ENCODE measurements around the gene CPED1.
"Not testable (repeated sequence)": the region's sequence is repeated elsewhere in the genome, so short reads cannot be mapped to it uniquely, and the experiment has no call there.

CPED1 gene

DNA sequence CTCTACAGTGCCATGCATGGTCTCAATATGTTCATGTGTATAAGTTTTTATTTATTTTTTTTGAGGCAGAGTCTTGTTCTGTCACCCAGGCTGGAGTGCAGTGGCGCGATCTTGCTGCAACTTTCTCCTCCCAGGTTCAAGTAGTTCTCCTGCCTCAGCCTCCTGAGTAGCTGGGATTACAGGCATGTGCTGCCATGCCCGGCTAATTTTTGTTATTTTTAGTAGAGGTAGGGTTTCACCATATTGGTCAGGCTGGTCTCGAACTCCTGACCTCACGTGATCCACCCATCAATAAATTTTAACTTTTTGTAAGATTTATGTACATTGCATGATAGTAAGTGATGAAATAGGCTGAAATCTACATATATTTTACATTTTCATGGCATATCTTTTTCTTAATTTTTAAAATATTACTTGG is 86.9 kb downstream of the CPED1 start:
- not testable (repeated sequence) for DNase-seq

GRCh38 chr7:121075952-121076349 is 87.4 kb downstream of the CPED1 start:
- no peak for DNase-seq

- DNase-seq, result no peak
Observed at GRCh38 chr7:121076350-121077164, 88.0 kb downstream of the CPED1 start.

GRCh38 chr7:121077165-121077630 is 88.7 kb downstream of the CPED1 start:
- no peak for DNase-seq

DNA sequence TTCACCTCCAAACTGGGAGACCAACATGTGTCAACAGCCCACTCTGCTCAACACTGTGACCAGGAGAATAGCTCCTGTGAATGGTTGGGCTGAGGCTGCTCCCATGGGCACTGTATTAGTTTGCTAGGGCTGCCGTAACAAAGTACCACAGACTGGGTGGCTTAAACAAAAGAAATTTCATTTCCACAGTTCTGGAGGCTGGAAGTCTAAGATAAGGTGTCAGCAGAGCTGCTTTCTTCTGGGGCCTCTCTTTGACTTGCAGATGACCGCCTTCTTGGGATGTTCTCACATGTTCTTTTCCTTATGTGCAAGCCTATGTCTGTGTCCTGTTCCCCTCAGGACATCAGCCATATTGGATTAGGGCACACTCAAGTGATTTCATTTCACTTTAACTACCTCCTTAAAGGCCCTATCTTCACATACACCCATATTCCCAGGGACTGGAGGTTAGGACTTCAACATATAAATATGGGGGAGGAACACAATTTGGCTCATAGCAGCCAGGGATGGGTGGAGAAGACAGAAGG is 90.3 kb downstream of the CPED1 start:
- DNase-seq, result no peak

DNA sequence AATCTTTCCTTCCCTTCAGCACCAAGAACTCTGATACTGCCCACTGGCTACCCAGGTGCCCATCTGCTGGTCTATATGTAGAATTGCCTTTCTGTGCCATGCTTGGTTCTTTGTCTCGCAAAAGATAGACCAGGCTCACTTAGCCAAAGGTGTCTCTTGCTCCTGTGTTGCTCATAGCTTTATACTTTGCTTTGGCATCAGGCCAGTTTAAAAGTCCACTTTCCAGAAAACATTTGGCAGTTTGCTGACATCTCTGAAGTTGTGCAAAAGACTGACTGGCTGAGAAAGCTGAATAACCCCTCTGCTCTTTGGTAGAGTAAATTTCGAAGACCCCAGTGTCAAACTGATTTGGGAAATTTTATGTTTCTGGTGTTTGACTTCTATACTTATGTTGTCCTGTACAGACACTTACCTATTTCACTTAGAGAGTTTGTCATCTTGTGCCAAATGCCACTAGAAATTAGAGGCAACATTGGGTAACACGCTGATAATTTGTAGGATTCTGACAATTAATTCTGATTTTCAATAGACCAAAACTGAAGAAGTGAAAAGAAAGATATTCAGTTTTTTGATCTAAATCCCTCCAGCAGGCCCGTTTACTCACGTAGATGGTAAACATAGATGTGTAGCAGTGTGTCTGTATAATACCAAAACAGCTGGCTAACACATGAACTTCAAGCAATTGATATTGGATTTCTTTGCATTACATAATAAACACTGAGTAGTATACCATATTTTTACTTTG is 91.1 kb downstream of the CPED1 start:
- no peak for DNase-seq

GRCh38 chr7:121080257-121080912 is 91.9 kb downstream of the CPED1 start:
- DNase-seq, result no peak

- DNase-seq, result no peak
Observed at GRCh38 chr7:121080913-121081326, 92.4 kb downstream of the CPED1 start.

- peak; percentile 4 for DNase-seq
Observed at GRCh38 chr7:121081327-121081936, 92.9 kb downstream of the CPED1 start.

- no peak for DNase-seq
Observed at GRCh38 chr7:121082400-121083101, 94.0 kb downstream of the CPED1 start.

DNA sequence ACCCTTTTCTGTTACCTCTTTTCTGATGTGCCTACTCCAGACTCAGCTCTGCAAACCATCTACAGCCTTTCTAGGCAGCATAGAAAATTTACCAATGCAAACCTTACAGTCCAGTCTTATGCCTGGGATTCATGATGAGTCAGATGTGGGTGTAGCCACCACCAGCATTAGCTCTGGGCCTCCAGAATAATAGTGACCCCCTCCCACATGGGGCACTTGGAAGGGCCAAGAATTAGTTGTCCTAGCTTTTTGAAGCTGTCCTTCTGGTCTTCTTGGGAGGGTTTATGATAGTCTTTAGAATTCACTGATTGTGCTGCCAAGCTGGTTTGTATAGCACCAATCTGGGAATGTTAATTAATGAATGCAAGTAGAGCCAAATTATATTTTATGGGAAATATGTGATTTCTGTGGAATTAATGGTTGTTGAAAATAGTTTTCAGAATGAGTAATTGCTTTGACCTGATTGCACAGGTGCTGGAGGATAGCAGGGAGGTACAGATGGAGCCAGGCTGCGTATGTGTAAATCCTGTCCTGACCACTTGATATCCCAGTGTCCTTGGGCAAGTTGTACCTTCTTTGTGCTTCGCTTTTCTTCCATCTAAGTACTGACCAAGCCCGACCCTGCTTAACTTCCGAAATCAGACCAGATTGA is 94.8 kb downstream of the CPED1 start:
- no peak for DNase-seq

DNA sequence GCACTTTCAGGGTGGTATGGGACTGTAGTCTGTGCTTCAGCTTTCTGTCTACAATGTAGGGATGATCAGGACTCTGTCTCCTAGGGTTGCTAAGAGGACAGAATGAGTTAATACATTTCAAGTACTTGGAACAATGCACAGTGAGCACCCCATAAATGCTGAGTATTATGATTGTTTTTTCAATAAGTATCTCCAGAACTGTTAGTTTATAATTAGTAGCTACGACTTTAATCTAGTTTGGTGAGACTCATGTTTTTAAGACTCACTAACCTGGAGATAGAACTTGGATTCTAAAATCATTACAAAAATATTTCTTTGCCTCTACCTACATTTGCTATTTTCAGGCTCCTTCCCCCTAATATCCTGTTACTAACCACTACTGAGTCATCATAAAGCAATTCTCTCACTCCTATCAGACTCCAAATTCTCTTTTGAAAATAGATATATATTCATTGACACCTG is 95.3 kb downstream of the CPED1 start:
- DNase-seq, result no peak

- DNase-seq, result no peak
Observed at GRCh38 chr7:121084256-121084655, 95.7 kb downstream of the CPED1 start.

- no peak for DNase-seq
Observed at GRCh38 chr7:121084748-121085336, 96.3 kb downstream of the CPED1 start.

- DNase-seq, result no peak
Observed at GRCh38 chr7:121085922-121086321, 97.4 kb downstream of the CPED1 start.

DNA sequence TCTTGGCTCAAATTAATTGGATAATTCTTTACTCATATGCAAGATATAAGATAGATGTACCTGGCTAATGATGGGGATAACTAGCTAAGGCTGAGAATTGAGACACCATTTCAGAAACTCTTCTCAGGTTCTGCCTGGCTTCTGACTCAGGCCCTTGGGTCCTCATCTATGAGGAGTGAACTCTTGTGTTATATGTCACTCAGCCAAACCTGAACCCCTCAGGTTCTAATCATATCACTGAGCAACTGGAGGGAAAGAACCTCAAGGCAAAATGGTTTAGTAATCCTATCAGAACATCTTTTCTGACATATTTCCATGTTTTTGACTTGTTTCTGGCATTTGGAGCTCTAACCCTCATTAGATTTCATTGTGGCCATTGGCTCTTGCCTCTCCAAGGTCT is 100.4 kb downstream of the CPED1 start:
- no peak for DNase-seq

DNA sequence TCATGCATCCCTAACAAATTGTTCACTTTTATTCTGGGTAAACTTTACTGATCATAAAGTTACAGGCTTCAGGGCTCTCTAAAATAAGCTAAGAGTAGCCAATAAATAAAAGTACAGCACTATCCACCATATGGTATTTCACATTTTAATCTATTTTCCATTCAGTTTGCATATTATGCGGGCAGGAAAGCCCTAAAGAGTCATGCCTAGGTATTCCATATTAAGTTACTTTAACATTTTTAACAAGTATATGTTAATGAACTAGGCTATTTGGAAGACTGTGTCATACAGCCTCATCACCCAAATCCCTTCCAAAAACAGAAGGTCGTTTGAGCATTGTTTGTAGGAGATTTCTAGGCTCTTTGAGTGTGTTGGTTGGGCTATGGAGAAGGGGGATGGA is 106.3 kb downstream of the CPED1 start:
- DNase-seq, result no peak

- DNase-seq, result no peak
Observed at GRCh38 chr7:121097577-121097976, 109.1 kb downstream of the CPED1 start.

DNA sequence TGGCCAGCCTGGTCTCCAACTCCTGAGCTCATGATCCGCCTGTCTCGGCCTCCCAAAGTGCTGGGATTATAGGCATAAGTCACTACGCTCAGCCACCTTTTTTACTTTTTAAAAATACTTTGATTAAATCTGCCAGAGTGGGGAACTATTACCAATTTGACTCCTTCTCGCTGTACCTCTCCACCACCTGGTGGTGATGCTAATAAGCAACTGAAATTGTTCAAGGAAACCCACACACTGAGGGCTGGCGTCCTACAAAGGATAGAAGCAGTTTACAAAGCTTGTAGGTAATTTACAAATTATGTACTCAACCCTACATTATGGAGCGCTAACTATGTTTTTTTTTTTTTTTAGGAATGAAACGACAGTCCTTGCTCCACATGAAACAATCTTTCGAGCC is 111.1 kb downstream of the CPED1 start:
- no peak for DNase-seq

GRCh38 chr7:121101083-121101482 is 112.6 kb downstream of the CPED1 start:
- DNase-seq, result no peak

DNA sequence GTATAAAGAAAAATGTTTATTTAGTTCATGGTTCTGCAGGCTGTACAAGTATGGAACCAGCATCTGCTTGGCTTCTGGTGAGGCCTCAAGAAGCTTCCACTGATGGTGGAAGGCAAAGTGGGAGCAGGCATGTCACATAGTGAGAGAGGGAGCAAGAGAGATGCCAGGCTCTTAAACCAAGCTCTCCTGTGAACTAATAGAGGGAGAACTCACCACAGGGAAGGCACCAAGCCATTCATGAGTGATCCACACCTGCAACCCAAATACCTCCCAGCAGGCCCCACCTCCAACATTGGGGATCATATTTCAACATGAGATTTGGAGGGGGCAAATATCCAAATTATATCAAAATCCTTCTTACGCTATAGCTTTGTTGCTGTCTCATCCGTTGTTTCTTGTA is 113.1 kb downstream of the CPED1 start:
- no peak for DNase-seq

Measured in NCI-H187 treated with DMSO at 0.1 percent for 48 hours (cell line).